ENCODE measurements around the gene PTRHD1.

DNA sequence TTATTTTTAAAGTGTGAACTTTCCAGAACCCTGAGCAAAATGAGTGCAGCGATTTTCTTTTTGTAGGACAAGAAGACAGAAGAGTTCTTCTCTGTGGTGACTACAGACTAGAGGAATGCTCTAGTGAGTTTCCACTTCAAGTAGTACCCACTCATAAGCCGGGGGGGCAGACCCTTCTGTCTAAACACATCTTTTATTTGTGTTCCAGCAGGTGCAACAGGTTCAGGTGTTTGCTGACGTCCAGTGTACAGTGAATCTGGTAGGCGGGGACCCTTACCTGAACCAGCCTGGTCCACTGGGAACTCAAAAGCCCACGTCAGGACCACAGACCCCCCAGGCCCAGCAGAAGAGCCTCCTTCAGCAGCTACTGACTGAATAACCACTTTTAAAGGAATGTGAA, 25.2 kb downstream of the PTRHD1 start:
- TF ChIP-seq, protein P1, sequence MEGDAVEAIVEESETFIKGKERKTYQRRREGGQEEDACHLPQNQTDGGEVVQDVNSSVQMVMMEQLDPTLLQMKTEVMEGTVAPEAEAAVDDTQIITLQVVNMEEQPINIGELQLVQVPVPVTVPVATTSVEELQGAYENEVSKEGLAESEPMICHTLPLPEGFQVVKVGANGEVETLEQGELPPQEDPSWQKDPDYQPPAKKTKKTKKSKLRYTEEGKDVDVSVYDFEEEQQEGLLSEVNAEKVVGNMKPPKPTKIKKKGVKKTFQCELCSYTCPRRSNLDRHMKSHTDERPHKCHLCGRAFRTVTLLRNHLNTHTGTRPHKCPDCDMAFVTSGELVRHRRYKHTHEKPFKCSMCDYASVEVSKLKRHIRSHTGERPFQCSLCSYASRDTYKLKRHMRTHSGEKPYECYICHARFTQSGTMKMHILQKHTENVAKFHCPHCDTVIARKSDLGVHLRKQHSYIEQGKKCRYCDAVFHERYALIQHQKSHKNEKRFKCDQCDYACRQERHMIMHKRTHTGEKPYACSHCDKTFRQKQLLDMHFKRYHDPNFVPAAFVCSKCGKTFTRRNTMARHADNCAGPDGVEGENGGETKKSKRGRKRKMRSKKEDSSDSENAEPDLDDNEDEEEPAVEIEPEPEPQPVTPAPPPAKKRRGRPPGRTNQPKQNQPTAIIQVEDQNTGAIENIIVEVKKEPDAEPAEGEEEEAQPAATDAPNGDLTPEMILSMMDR (IDR thresholded peaks at IDR 0.05), result no peak
- TF ChIP-seq POLR2A (IDR thresholded peaks at IDR 0.05), result no peak

All from ovary (tissue), 3 donors.